Hepatic stellate cell (primary cell): ENCODE data around the gene FOXI1.
"Not testable (repeated sequence)": the region's sequence is repeated elsewhere in the genome, so short reads cannot be mapped to it uniquely, and the experiment has no call there.

Source experiments
- DNase-seq: peaks from one replicate; pipeline ENCODE4 v3.0.0; 2011; ENCODE audit warnings: low spot score

FOXI1 gene

GRCh38 chr5:170092455-170093101 lies 13.1 kb upstream of the FOXI1 start:
- DNase-seq = no peak

DNA sequence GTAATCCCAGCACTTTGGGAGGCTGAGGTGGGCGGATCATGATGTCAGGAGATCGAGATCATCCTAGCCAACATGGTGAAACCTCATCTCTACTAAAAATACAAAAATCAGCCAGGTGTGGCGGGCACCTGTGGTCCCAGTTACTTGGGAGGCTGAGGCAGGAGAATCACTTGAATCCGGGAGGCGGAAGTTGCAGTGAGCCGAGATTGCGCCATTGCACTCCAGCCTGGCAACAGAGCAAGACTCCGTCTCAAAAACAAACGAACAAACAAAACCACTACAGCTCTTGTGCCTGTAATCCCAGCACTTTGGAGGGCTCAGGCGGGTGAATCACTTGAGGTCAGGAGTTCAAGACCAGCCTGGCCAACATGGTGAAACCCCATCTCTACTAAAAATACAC lies 11.4 kb upstream of the FOXI1 start:
- DNase-seq = not testable (repeated sequence)

GRCh38 chr5:170095646-170096045 lies 10.1 kb upstream of the FOXI1 start:
- no peak for DNase-seq

GRCh38 chr5:170097934-170098333 lies 7.8 kb upstream of the FOXI1 start:
- DNase-seq = no peak

DNA sequence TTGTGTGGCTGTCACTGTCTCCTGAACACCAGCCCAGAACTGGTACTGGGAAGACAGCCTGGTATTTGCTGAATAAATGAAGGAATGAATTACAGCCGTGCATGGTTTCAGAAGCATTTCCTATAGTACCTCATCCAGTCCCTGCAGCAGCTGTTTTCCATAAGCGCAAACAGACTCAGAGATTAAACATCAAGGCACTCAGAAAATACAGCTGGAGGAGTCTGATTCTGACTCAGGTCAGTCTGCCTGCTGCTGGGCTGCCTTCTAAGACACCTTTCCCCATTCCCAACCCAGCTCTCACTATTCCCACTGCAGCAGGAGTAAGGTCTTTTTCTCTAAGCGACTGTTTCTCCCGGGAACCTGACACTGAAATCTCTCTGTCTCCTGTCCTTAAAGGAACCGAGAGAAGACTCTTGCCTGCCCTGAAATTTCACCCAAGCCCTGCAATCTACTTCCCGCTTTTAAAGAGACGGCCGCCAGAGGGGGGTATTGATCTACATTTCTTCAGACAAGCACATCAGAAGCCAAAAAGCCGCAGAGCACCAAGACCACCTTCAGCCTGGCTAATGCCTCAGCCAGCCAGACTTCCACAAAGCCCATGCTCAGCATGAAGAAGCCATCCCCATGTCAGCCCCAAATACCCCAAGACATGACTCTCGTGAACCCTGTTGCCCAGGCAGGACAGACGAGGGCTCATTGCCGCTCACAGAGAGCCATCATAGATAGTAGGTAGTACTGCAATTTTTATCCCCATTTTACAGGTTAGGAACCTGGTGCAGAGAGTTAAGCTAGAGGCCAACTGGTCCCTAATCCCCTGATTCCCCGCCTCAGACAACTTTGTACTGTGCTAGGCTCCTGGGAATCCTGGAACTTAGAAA lies 5.4 kb upstream of the FOXI1 start:
- peak; percentile 54 for DNase-seq

- DNase-seq = no peak
Measured at GRCh38 chr5:170103447-170103846, 2.2 kb upstream of the FOXI1 start.

DNA sequence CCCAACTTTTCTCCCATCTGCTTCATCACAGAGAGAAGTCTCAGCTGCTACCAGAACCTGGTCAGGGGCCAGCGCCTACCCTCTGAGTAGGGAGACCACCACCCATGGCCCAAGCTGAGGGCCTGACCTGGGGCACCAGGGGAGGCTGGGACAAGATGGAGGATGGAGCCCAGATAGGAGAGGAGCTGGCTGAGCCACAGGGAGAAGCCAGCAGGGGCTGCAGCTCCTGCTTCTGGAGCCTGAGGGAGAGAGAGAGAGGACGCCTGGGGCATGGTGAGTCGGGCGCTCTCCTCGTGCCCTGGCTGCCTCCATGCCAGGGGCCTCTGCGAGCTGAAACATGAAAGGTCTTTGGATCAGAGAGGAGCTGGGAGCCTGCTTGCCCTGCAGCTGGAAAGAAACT lies 1.4 kb upstream of the FOXI1 start:
- no peak for DNase-seq

DNA sequence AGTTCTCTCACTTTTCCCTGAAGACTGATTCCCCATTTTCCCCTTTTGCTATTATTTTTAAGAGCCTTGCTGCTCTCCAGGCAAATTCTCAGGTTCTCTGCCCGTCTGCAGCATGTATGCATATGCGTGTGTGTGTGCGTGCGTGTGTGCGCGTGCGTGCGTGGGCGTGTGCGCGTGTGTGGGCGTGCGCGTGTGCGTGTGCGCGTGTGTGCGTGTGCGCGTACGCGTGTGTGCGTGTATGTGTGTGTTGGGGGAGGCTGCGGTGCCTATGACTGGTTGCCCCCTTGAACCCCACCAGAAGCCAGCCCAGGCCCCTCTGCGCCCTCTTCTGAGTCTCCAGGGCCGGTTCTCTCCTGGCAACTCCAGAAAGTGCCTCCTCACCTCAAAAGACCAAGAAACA lies 987 bp upstream of the FOXI1 start:
- no peak for DNase-seq

- DNase-seq = no peak
Measured at GRCh38 chr5:170107674-170108073, 2.0 kb downstream of the FOXI1 start.

GRCh38 chr5:170108266-170108785 lies 2.6 kb downstream of the FOXI1 start:
- DNase-seq = no peak

- no peak for DNase-seq
Measured at GRCh38 chr5:170109059-170110031, 3.6 kb downstream of the FOXI1 start.

DNA sequence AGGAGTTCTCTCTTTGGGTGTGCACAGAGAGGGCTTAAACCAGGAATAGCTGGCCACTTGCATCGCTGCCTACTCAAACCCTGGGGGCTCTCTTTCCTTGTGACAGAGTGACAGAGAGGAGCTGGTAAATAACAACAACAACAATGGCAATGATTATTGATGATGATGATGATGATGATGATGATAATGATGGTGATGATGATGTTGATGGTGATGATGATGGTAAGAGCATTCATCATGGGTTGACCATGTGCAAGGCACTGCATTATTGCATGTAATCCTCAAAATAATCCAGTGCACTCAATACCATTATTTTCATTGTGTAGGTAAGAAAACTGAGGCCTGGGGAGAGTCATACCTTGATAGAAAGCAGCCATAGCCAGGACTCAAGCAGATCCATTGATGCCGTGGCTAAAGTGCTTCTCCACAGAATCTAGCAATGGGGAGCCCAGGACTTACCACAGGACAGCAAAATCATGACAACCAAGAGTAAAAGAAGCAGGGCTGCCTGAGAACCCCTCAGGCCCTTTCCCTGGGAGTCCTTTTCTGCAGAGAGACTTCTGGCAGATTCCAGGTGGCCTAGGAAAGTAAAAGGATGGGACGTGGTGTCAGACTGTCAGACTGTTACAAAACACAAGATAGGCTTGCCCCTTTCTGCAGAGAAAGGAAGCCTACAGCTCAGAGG lies 4.8 kb downstream of the FOXI1 start:
- no peak for DNase-seq

- DNase-seq = no peak
Measured at GRCh38 chr5:170111088-170111785, 5.5 kb downstream of the FOXI1 start.

- DNase-seq = no peak
Measured at GRCh38 chr5:170112876-170113521, 7.3 kb downstream of the FOXI1 start.

DNA sequence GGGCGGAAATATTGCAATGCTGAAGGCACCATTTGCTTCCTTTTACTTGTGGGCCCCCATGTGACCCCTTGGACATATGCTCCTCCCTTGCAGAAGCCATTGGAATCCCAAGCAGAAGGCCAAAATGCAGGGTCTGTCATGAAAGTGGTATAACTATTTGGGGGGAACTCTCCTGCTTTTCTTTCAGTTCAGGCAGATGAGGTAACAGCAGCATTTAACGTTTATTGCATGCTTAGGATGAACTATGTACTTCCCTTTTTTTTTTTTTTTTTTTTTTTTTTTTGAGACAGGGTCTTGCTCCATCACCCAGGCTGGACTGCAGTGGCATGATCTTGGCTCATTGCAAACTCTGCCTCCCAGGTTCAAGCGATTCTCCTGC lies 7.8 kb downstream of the FOXI1 start:
- no peak for DNase-seq

- no peak for DNase-seq
Measured at GRCh38 chr5:170114271-170114670, 8.6 kb downstream of the FOXI1 start.

GRCh38 chr5:170115925-170116324 lies 10.2 kb downstream of the FOXI1 start:
- DNase-seq = no peak

GRCh38 chr5:170117736-170118135 lies 12.0 kb downstream of the FOXI1 start:
- no peak for DNase-seq

DNA sequence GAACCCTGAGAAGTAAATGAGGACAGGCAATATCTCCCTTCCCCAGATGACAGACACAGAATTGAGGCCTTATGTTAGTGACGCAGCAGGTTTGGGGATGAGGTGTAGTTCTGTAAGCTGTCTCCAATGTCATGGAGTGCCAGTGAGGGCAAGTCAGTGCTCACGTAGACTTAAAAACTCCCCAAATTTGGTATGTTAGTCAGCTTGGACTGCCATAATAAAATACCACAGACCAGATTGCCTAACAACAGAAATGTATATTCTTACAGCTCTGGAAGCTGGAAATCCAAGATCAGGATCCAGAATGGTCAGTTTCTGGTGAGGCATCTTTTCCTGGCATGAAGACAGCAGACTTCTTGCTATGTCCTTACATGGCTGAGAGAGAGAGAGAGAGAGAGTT lies 14.9 kb downstream of the FOXI1 start:
- no peak for DNase-seq

DNA sequence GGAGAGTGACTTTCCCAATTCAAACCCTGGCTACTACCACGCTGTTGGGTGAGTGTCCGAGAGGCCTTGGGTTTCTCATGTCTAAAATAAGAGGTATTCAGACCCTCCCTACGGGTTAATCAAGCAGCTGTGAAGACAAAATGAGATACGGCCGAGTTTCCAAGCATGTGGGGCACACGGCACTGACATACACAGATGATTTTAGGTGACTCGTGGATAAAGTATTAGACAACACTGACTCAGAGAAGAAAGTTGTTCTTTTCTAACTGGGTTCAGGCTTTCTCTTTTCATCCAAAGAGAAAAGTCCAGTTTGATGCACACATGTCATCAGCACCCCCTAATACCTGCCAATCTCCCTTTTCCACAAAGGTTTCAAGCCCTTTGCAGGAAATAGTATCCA lies 15.6 kb downstream of the FOXI1 start:
- DNase-seq = no peak
